GM12874 (cell line): ENCODE results near the gene IFNA16.
"Not testable (repeated sequence)": the region's sequence is repeated elsewhere in the genome, so short reads cannot be mapped to it uniquely, and the experiment has no call there.

ENCODE experiments used
- CTCF ChIP-seq: IDR thresholded peaks from 2 replicates; pipeline ENCODE4 v1.5.1; 2011; ENCODE audit warnings: low read depth, mild to moderate bottlenecking, control low read depth, low read length, moderate library complexity; ENCODE audit not compliant: insufficient read depth

IFNA16 gene

GRCh38 chr9:21174671-21175070 lies 42.4 kb downstream of the IFNA16 start:
- no peak for TF ChIP-seq CTCF

- no peak for TF ChIP-seq CTCF
Measured at GRCh38 chr9:21172156-21172555, 45.0 kb downstream of the IFNA16 start.

- no peak for TF ChIP-seq CTCF
Measured at GRCh38 chr9:21171351-21171750, 45.8 kb downstream of the IFNA16 start.

- TF ChIP-seq CTCF: not testable (repeated sequence)
Measured at GRCh38 chr9:21166560-21166959, 50.6 kb downstream of the IFNA16 start, which contains the start of gene IFNA21. IFNA21 (minus strand) TSS chr9:21166660; CDS start chr9:21166612, 48 bp downstream.
